Occipital lobe (tissue), 2 donors: ENCODE measurements around the gene ZNF586. TPM values are rescaled to one million over a fixed set of nuclear protein-coding genes. Genes with fewer than 3 reads are reported as not detected.
A peak's percentile ranks its signal among the peaks of the same experiment; 100 is the strongest.
"Not testable (repeated sequence)": the region's sequence is repeated elsewhere in the genome, so short reads cannot be mapped to it uniquely, and the experiment has no call there.

Source experiments
- DNase-seq: peaks from one replicate; lab custom pipeline; 2025; lab: John Stamatoyannopoulos, UW
- total RNA-seq: library from RNA; depleted of rRNA; stranded (reverse); fragments of >200 nt; gene quantifications from one replicate; pipeline ENCODE4 v1.2.3, GENCODE V29; 2014

The ZNF586 gene
- total RNA-seq: 69.7 TPM

GRCh38 chr19:57769345-57770131 lies at the start of gene ZNF586:
ZNF586 (plus strand) TSS chr19:57769676; CDS start chr19:57769843, 167 bp downstream.
- peak; percentile 93 for DNase-seq

DNA sequence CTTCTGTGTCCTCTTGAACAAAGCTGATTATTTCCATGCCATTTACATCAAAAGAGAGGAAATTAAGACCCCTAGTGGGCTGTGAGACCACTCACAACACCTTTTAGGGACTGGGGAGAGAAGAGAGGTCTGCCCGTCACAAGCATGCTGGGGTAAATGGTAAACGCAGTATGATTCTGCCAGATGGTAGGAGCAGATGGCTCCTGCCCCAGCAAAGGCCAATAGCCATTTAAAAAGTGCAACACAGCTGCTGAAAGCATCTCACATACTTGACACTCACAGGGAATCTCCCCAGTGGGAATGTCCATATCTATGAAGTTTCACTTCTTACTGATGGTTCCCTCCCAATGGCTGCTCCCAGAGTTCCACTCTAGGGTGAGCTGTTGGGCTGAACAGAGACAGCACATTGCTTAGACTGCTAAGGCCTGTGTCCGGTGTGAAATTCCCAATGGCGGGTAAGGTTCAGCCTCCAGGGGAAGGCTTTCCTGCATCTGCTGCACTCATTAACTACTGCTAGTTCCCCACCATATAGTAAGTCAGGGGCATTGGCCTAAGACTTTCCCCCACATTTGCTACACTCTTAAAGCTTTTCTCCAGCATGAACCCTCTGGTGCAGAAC lies 49.5 kb upstream of the ZNF586 start:
- no peak for DNase-seq

DNA sequence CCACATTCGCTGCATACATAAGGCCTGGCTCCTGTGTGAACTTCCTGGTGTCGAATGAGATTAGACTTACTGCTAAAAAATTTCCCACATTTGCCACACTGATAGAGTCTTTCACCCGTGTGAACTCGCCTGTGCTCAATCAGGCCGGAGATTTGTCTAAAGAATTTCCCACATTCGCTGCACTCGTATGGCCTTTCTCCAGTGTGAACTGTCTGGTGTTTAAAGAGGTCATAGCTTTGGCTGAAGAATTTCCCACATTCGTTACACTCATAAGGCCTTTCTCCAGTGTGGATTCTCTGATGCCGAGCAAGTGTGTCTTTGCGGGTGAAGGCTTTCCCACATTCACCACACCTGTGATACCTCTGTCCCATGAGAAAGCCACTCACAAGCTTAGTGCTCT lies 48.6 kb upstream of the ZNF586 start:
- DNase-seq: no peak

DNA sequence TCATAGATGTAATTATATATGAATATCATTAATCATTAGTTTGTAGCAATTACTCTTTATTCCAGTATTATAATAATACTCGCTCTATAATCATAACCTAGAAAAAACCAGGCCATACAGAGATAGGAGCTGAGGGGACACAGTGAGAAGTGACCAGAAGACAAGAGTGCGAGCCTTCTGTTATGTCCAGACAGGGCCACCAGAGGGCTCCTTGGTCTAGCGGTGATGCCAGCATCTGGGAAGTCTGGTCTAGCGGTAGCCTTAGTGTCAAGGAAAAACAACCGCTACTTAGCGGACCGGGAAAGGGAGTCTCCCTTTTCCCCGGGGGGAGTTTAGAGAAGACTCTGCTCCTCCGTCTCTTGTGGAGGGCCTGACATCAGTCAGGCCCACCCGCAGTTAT lies 31.2 kb upstream of the ZNF586 start:
- DNase-seq: not testable (repeated sequence)

- not testable (repeated sequence) for DNase-seq
Measured at GRCh38 chr19:57738770-57739169, 30.7 kb upstream of the ZNF586 start.

DNA sequence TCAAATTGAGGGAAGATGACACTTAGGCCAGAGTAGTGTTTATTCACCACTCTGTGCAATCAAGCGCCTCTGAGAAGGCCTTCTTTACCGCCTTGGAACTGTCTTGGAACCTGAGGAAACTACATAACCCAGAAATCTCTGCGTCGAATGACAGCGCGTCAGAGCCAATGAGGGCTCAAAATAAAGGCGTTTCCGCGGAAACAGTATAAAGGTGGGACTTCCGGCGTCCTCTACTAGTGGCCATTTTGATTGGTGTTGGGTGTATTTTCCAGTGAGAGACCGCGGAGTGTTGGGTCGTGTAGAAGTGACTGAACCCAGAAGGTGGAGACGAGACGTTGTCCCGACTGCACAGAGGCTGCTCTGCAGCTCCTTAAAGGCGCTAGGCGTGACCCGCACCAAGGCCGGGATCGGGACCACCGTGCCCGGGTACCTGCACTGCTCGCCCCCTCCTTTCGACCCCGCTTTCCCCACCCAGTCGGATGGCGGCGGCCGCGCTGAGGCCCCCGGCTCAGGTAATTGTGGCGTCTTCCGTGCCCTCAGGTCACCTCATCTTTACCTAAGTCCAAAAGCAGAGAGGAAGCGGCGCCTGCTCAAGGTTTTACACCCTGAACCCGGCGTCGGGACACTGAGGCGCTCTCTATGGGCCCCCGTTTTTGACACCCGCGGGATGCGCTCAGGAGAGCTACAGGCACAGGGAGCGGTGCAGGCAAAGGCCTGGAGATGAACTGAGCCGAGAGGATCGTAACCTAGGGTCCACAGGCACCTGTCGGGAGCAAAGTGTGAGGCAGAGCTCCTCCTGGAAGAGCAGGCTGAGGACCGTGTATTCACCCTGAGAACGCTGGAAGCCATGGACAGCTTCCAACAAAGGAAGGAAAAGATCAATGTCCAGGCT lies 22.6 kb upstream of the ZNF586 start, which contains the start of gene ZNF776:
ZNF776 (plus strand) TSS at position 236 of the 892 bp plus-strand sequence; CDS start at position 480, 244 bp downstream.
- DNase-seq: peak; percentile 84

- no peak for DNase-seq
Measured at GRCh38 chr19:57747472-57747807, 22.0 kb upstream of the ZNF586 start.

GRCh38 chr19:57748029-57748428 lies 21.4 kb upstream of the ZNF586 start:
- DNase-seq: no peak

DNA sequence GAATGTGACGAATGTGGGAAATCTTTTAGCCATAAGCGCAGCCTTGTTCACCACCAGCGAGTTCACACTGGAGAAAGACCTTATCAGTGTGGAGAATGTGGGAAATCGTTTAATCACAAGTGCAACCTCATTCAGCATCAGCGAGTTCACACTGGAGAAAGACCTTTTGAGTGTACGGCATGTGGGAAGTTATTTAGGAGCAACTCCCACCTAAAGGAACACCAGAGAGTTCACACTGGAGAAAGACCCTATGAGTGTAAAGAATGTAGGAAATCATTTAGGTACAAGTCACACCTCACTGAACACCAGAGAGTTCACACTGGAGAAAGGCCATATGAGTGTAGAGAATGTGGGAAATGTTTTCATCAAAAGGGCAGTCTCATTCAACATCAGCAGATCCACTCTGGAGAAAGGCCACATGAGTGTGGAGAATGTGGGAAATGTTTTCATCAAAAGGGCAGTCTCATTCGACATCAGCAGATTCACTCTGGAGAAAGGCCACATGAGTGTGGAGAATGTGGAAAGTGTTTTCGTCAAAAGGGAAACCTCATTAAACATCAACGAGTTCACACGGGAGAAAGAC lies 15.3 kb upstream of the ZNF586 start:
- no peak for DNase-seq

- no peak for DNase-seq
Measured at GRCh38 chr19:57755031-57755430, 14.4 kb upstream of the ZNF586 start.

GRCh38 chr19:57757941-57758340 lies 11.5 kb upstream of the ZNF586 start:
- no peak for DNase-seq

DNA sequence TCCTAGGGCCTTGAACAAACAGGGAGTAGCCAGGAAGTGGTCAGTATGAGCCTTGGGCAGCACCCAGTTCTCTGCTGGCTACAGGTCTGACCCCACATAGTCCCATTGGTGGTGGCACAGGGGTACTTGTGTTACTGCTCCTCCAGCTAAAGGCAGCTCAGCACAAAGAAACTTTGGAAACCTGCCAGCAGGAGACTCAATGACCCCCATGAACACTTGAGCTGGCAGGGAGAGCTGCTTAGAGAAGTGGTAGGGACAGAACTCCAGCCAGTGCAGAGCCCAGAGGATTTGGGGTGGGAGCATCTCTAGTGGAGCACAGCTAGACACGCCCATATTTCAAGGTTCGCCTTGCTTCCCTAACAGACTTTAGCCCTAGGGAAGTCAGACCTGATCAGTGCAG lies 10.4 kb upstream of the ZNF586 start:
- no peak for DNase-seq

GRCh38 chr19:57771417-57771816 lies 1.9 kb downstream of the ZNF586 start:
- no peak for DNase-seq

- no peak for DNase-seq
Measured at GRCh38 chr19:57773488-57773887, 4.0 kb downstream of the ZNF586 start.

DNA sequence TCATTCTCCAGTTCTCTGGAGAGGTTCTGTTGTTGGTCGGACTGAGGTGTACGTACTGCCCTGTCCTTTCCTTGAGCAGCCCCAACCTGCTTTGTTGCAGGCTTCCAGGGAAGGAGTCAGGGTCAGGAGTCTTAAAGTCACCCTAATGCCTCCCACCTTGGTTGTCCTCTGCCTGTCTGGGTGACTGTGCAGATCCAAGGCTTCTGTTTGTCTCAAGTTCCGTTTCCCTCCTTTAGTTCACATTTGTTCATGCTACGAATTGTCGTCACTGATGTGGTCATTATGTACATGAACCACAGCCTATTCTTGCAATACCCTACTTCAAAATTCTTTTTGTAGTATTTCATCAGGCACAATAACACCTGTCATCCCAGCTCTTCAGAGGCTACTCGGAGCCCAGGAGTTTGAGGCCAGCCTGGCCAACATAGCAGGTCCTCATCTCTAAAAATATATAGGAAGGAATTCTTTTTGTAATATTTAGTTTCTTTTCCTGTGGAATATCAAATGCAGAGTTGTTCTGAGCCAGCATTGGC lies 7.4 kb downstream of the ZNF586 start:
- no peak for DNase-seq

DNA sequence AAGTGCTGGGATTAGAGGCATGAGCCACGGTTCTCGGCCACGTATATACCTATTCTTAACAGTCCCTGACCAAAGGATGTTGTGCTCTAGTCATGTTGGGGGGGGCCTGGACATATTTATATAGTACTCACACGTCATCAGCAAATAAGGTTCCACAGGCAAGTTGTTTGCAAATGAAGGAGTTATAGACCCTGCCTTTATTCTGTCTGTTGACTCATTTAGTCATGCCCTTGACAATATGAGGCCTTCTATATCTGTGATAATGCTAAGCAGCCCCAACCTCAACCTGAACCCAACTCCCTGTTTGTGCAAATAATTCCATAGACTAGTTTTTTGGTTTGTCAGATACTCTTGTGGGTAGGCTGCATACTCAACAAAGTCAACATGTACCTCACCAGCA lies 8.9 kb downstream of the ZNF586 start:
- no peak for DNase-seq

GRCh38 chr19:57779220-57779845 lies 9.9 kb downstream of the ZNF586 start:
- no peak for DNase-seq

- no peak for DNase-seq
Measured at GRCh38 chr19:57786286-57786685, 16.8 kb downstream of the ZNF586 start.

DNA sequence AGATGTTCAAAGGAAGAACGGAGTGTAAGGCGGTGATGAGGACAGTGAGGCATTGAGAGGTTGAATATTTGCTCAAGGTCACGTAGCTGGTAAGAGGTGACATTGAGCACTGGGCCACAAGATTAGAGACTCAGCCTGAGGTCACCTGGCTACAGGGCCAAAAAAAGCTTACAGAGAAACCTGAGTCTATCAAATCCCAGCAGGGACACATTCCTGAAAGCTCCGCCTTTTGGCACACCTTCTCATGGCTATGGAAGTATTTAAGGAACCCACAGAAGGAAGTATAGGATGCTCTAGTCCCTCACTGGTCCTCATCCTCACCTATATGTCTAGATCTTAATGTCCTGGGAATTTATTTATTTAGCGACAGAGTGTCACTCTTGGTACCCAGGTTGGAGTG lies 17.4 kb downstream of the ZNF586 start:
- no peak for DNase-seq

DNA sequence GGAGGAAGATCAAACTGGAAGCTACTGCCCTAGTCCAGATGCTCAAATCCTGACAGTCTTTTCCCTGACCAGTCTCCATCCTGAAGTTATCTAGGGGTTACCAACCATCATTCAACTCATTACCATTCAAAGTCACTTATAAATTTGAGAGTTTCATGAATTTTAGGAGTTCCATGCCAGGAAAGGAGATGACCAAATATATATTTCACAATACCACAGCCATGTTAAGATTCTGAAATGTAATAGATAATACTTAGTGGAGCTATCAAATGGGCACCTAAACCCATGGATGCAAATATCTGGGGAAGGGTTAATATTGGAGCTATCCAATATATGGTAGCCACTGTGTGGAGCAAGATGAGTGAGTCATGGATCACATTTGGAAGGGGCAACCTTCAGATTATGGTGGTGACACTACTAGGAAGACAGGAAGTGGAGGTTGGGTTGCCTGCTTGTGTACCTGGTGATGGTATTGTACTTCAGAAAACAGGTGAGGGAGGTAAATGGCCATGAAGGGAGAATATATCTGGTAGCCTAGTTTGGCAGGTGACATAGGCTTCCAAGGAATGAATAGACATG lies 18.7 kb downstream of the ZNF586 start:
- no peak for DNase-seq

DNA sequence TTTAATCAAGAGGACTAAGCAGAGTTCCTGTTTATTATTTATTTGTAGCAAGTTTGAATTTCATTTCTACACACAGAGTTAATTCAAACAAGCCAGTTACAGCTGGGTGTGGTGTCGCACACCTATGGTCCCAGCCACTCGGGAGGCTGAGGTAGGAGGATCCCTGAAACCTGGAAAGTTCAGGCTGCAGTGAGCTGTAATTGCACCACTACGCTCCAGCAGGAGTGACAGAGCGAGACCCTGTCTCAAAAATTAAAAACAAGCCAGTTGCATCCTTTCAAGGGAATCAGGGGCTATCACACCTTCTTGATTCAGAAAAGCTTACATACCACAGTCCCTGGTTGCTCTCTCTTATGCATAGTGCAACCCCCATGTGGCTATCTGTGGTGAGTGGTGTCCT lies 19.8 kb downstream of the ZNF586 start:
- no peak for DNase-seq
